H1 (cell line): Measurements from ENCODE around the gene MBNL1. TPM values are rescaled to one million over a fixed set of nuclear protein-coding genes. Genes with fewer than 3 reads are reported as not detected.

Experiments used
- ASH2L ChIP-seq: fragments of 200-600, 300-600 bp; sonication (generic); IDR thresholded peaks from one replicate; pipeline ENCODE4 v1.7.1; 2017; ENCODE audit warnings: low read length
- KDM1A ChIP-seq: fragments of 200-600, 300-600 bp; sonication (generic); IDR thresholded peaks from 2 replicates; pipeline ENCODE4 v1.7.1; 2016; ENCODE audit warnings: mild to moderate bottlenecking, low read length, borderline replicate concordance
- SRF ChIP-seq: IDR thresholded peaks from 2 replicates; pipeline ENCODE4 v1.6.1; 2011; ENCODE audit warnings: mild to moderate bottlenecking, low read depth, low read length, moderate library complexity
- polyA plus RNA-seq, 7 experiments: library from polyadenylated mRNA; depleted of rRNA in 3 of 7; stranded (reverse) in 5 of 7; unstranded in 2 of 7; fragments of >200 nt in 5 of 7; fragments of 200-250 nt in 2 of 7; gene quantifications; 1 replicate in 5 of 7; 2 replicates in 1 of 7; 4 replicates in 1 of 7; pipeline versions ENCODE4 v1.2.1 to v1.2.3, GENCODE V29; 2011 to 2013; ENCODE audit warnings: missing spikeins in 2 of 7, mixed read lengths in 2 of 7
- total RNA-seq: library from RNA; stranded (reverse); fragmentation: NEBNext Ultra II Directional; extraction: Animal tissue kit (Norgen Biotek cat#: 25700); gene quantifications from 2 replicates; pipeline ENCODE4 v1.2.1, GENCODE V29; 2021
- TF ChIP-seq, protein P1 (sequence below): IDR thresholded peaks from 2 replicates; pipeline ENCODE4 v1.6.1; 2012; ENCODE audit warnings: low read length, inconsistent platforms

The MBNL1 gene
- total and polyA plus RNA-seq, 2 of the 8 experiments (the other 6 are each of a cell fraction or from before 2014, with no cell fraction given), result 5.0 to 16.4 TPM

DNA sequence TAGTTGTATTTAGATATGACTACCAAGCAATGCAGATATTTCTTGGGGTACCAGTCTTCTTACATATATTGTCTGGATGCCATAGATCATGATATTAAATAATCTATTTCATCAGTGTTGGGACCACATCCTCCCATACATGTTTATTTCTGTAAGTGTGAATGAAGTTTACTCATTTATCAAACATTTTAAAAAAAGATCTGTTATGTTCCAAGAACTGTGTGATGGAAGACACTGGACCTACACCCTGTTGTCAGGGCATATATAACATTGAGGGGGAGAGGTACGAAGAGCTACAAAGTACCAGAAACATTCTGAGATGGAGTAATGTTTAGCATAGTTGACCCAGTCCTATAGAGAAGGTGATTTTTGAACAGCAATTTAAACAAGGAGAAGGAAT lies 26.6 kb downstream of the MBNL1 start (continued):
- TF ChIP-seq SRF, result no peak
- no peak for TF ChIP-seq ASH2L
- TF ChIP-seq, protein P1, sequence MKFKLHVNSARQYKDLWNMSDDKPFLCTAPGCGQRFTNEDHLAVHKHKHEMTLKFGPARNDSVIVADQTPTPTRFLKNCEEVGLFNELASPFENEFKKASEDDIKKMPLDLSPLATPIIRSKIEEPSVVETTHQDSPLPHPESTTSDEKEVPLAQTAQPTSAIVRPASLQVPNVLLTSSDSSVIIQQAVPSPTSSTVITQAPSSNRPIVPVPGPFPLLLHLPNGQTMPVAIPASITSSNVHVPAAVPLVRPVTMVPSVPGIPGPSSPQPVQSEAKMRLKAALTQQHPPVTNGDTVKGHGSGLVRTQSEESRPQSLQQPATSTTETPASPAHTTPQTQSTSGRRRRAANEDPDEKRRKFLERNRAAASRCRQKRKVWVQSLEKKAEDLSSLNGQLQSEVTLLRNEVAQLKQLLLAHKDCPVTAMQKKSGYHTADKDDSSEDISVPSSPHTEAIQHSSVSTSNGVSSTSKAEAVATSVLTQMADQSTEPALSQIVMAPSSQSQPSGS, result no peak
- TF ChIP-seq KDM1A, result no peak
